ENCODE results near the gene OR2J2. TPM values are rescaled to one million over a fixed set of nuclear protein-coding genes. Genes with fewer than 3 reads are reported as not detected.

Gene OR2J2
- total and polyA plus RNA-seq, 9 of the 15 experiments (the other 6 are each of a cell fraction or from before 2014, with no cell fraction given) = not detected

- Histone ChIP-seq H3K79me2 (ENCODE audit: control insufficient read depth, insufficient read depth, low read length) (no peaks in the 10 kb centered on the region), H3K27me3 (ENCODE audit: control insufficient read depth in 2 of 2, insufficient read depth in 2 of 2, low read length in 2 of 2) (no peaks in the 10 kb centered on the region), H3K9me1 (ENCODE audit: control insufficient read depth, insufficient read depth, low read length) (no peaks in the 10 kb centered on the region), H3K4me2 (ENCODE audit: insufficient read depth, low read length) (no peak overlapping the region), H3K27ac (ENCODE audit: extremely low read depth, low read depth, low read length) (no peak overlapping the region), H3K4me3 (no peak overlapping the region), H4K20me1 (replicated peaks; ENCODE audit: control insufficient read depth, insufficient read depth, low read length) (no peaks in the 10 kb centered on the region), H3K9me3 (replicated peaks; ENCODE audit: control insufficient read depth, insufficient read depth, low read depth, low read length) (no peaks in the 10 kb centered on the region), H2AFZ (ENCODE audit: low read depth, low read length) (no peak overlapping the region), H3K4me1 (replicated peaks in 1 of 2; ENCODE audit: control insufficient read depth in 2 of 2, insufficient read depth in 2 of 2, low read length in 2 of 2) (no peaks in the 10 kb centered on the region), H3K36me3 (ENCODE audit: control insufficient read depth, insufficient read depth, low read length) (no peaks in the 10 kb centered on the region), H3K9ac (ENCODE audit: insufficient read depth in 1 of 2, low read depth in 2 of 2, low read length in 2 of 2) (no peak overlapping the region)
- ChIA-PET CTCF (ENCODE audit: low intra/inter-chr PET ratio) (no interaction called here), POLR2A (interaction anchor here (0.6 kb wide), 2 partner anchors 55 to 254 kb away, joined by 3 read pairs; no protein-coding TSS in a partner anchor)
- BruUV-seq (replicated peaks) = no TSS peak
- in situ Hi-C loops (cut with MboI) = no loop called here
- no peak for DNase-seq (ENCODE audit: extremely low read depth in 1 of 4, low spot score in 3 of 4)
- ATAC-seq = no peak
- no peak for FAIRE-seq
- intact Hi-C loops (cut with micrococcal nuclease) = no loop called here
- no peak for TF ChIP-seq STAT5B (CRISPR knock-in tag; IDR thresholded peaks at IDR 0.05)
- no peak for TF ChIP-seq YBX1 (IDR thresholded peaks at IDR 0.05)
- TF ChIP-seq TEAD4 (IDR thresholded peaks at IDR 0.05; ENCODE audit: low read length) = no peak
- no peak for TF ChIP-seq TEAD4 (CRISPR knock-in tag; IDR thresholded peaks at IDR 0.05; ENCODE audit: borderline replicate concordance)
- TF ChIP-seq CHCHD3 (CRISPR knock-in tag; IDR thresholded peaks at IDR 0.05) = no peak
- TF ChIP-seq ETS1 (conservative IDR thresholded peaks at IDR 0.05; ENCODE audit: control insufficient read depth, low read depth, low read length) = no peak
- TF ChIP-seq ZBTB43 (CRISPR knock-in tag; IDR thresholded peaks at IDR 0.05) = no peak
- no peak for TF ChIP-seq ZNF639 (CRISPR knock-in tag; conservative IDR thresholded peaks at IDR 0.05 in 1 of 2, IDR thresholded peaks at IDR 0.05 in 1 of 2)
- TF ChIP-seq BRD4 (IDR thresholded peaks at IDR 0.05) = no peak
- TF ChIP-seq CEBPB (tag; IDR thresholded peaks at IDR 0.05) = no peak
- no peak for TF ChIP-seq SNAPC5 (CRISPR knock-in tag; IDR thresholded peaks at IDR 0.05)
- TF ChIP-seq SRSF9 (IDR thresholded peaks at IDR 0.05; ENCODE audit: borderline replicate concordance, low read depth, low read length) = no peak
- no peak for TF ChIP-seq CCNT2 (IDR thresholded peaks at IDR 0.05; ENCODE audit: borderline replicate concordance, extremely low read depth, insufficient read length, low read depth, low read length)
- TF ChIP-seq ZBTB49 (CRISPR knock-in tag; IDR thresholded peaks at IDR 0.05; ENCODE audit: borderline replicate concordance) = no peak
- no peak for TF ChIP-seq ZBTB2 (IDR thresholded peaks at IDR 0.05)
Measured at GRCh38 chr6:29142309-29142708, 28.4 kb upstream of the OR2J2 start.
